GM19193 (cell line): ENCODE results near the gene SHB.

Experiments
- POLR2A ChIP-seq: IDR thresholded peaks from 4 replicates; pipeline ENCODE4 v1.6.1; 2011; ENCODE audit not compliant: insufficient read depth, insufficient read length; ENCODE audit errors: extremely low read depth

Gene SHB

DNA sequence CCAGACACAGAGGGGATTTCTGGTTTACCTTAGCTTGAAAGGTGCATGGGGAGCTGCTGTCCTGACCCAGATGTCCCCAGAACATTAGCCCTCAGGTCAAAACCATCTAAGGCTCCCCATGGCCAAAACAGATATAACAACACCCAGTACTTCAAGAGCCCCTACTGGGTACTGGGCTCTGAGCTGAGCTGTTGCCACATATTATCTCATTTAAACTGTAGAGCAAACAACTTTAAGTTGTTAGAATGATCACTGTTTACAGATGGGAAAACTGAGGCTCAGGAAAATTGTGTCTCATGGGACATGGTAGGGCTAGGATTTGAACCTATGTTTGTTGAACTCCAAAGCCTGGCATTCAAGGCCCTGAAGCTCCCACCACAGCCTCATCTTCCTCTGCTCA lies 144.5 kb downstream of the SHB start:
- no peak for TF ChIP-seq POLR2A

- TF ChIP-seq POLR2A: no peak
Observed at GRCh38 chr9:37923796-37924427, 145.1 kb downstream of the SHB start.

- no peak for TF ChIP-seq POLR2A
Observed at GRCh38 chr9:37923118-37923795, 145.8 kb downstream of the SHB start.

DNA sequence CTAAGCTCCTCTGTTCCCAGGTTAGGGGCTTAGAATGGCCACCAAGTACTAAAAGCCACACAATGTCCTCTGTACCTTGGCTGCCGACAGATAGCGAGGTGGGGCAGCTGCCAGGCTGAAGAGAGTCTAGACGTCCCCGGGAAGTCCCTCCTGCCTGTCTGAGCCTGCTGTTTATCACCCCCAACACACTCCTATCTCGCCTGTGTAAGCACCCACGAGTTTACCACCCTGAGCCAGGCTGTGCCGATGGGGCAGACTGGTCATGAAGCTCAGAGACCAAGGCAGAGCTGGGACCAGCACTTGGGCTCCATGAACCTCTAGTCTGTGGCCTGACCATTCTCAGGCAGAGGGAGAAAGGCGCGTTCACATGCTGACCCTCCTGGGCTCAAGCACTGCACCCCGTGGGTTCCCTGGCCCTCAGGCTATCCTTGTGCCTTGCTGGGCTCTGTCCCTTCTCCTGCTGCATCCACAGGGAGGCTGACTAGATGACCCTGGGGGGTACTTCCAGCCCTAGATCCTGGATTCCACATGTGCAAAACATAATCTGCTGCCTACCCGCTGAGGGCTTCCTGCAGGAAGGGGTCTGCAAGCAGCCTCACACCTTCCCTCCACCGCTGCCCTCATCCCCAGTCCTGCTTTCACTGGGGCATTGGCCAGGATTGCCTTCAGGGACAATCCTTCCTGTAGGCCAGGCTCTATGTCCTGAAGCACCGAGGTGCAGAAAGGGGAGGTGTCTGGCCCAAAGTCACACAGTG lies 146.5 kb downstream of the SHB start:
- no peak for TF ChIP-seq POLR2A

- TF ChIP-seq POLR2A: no peak
Observed at GRCh38 chr9:37921546-37922300, 147.3 kb downstream of the SHB start.

GRCh38 chr9:37921168-37921510 lies 147.9 kb downstream of the SHB start:
- no peak for TF ChIP-seq POLR2A

DNA sequence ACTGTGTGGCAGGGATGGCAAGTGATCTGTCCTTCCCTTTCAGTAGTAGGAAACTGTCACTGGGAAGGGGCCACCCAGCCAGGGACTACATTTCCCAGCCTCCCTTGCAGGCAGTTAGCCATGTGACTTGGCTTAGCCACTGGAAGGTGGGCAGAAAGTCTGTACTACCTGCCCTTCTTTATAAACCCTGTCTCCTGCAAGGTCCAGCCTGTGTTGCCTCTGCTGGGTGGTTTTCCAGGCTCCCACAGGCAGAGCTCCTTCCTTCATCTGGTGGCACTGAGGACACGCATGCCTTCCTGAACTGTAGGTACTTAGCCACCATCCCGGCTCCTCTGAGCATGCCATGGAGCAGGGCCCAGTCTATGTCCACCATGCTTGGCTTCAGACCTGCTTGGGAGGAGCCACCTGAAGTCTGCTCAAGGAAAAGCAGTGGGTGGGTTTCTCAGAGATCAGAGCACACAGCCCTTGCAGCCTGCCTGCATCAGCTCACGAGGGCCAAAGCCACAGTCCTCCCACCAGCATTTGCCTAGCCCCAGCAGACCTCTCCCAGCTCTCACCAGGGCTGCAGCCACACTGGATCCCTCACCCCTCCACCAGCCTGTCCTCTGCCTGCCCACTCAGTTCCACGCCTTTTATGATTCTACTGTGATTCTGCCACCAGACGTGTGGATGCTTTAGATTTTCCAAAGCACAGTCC lies 148.4 kb downstream of the SHB start:
- no peak for TF ChIP-seq POLR2A

DNA sequence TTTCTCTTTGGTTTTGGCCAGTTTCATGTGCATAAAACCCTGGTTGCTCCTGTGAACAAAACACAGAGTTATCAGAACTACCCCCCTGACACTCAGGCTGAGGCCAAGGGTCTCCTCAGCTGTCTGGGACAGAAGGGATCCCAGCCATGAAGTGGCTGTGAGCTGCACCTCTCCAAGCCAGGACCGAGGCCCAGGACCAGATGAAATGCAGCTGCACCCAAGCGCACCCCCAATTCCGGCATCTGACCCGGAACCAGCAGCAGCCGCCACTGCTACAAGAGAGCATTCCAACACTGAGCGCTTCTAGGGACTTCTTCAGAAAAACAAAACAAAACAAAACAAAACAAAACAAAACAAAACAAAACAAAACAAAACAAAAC lies 149.1 kb downstream of the SHB start:
- TF ChIP-seq POLR2A: no peak

- TF ChIP-seq POLR2A: no peak
Observed at GRCh38 chr9:37919246-37919955, 149.6 kb downstream of the SHB start.

GRCh38 chr9:37918665-37919170 lies 150.3 kb downstream of the SHB start:
- TF ChIP-seq POLR2A: no peak

GRCh38 chr9:37917801-37918664 lies 151.0 kb downstream of the SHB start:
- TF ChIP-seq POLR2A: no peak

DNA sequence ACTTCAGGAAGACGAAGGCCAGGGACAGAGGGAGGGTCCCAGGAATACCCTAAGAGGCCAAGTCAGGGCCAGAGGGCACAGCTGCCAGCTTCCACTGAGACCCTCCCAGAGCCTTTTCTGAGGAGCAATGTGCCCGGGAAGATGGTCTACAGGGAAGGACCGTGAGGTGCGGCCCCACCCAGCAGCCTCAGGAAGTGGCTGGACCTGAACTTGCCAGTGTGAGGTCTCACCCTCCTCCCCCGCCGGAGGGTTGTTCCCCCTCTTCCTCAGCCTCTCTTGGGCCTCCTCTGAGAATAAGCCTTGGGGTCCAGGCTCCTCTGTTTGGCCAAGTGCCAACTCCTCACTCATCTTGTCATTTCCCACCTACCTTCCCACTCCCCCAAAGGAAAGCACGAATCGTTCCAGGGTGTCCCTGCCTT lies 151.7 kb downstream of the SHB start:
- no peak for TF ChIP-seq POLR2A
